Prostate gland (tissue), 2 donors: ENCODE measurements around the gene CCDC90B.

Experiments used
- POLR2A ChIP-seq: fragments of 450-650 bp; IDR thresholded peaks from one replicate; pipeline ENCODE4 v1.6.1; 2016; ENCODE audit warnings: antibody characterized with exemption, mild to moderate bottlenecking
- POLR2AphosphoS5 ChIP-seq: sonication (generic); formaldehyde crosslinking; IDR thresholded peaks from one replicate; pipeline ENCODE4 v1.6.1; 2017; ENCODE audit warnings: antibody characterized with exemption
- TF ChIP-seq, protein P1 (sequence below), 4 experiments: fragments of 200-600 bp in 2 of 4; fragments of 450-650 bp in 2 of 4; sonication (generic) in 2 of 4; IDR thresholded peaks; 1 replicate in 3 of 4; 2 replicates in 1 of 4; pipeline ENCODE4 v1.5.1; 2016 to 2019; ENCODE audit warnings: antibody characterized with exemption in 4 of 4, mild to moderate bottlenecking in 2 of 4, moderate library complexity in 2 of 4

DNA sequence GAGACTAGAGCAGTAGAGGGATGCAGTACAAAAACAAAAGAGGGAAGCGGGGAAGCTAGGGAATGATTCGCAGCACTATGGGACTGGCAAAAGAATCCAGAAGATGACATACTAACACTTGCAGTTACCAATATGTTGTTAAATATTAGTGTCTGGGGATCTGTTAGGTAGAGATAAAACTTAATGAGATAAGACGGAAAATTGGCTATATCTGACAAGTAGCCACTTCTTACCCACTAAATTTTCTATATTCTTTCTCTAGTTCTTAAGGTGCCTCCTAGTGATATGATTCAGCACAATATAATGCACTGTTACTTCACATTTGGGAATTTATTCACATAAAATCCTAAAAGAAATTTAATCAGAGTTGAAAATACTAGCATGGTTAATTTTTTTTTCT lies 30.8 kb downstream of the CCDC90B start:
- TF ChIP-seq, protein P1, sequence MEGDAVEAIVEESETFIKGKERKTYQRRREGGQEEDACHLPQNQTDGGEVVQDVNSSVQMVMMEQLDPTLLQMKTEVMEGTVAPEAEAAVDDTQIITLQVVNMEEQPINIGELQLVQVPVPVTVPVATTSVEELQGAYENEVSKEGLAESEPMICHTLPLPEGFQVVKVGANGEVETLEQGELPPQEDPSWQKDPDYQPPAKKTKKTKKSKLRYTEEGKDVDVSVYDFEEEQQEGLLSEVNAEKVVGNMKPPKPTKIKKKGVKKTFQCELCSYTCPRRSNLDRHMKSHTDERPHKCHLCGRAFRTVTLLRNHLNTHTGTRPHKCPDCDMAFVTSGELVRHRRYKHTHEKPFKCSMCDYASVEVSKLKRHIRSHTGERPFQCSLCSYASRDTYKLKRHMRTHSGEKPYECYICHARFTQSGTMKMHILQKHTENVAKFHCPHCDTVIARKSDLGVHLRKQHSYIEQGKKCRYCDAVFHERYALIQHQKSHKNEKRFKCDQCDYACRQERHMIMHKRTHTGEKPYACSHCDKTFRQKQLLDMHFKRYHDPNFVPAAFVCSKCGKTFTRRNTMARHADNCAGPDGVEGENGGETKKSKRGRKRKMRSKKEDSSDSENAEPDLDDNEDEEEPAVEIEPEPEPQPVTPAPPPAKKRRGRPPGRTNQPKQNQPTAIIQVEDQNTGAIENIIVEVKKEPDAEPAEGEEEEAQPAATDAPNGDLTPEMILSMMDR (IDR thresholded peaks at IDR 0.05), result no peak
- TF ChIP-seq POLR2A (no peak), POLR2AphosphoS5 (no peak)
